ENCODE measurements around the gene CASZ1.

DNA sequence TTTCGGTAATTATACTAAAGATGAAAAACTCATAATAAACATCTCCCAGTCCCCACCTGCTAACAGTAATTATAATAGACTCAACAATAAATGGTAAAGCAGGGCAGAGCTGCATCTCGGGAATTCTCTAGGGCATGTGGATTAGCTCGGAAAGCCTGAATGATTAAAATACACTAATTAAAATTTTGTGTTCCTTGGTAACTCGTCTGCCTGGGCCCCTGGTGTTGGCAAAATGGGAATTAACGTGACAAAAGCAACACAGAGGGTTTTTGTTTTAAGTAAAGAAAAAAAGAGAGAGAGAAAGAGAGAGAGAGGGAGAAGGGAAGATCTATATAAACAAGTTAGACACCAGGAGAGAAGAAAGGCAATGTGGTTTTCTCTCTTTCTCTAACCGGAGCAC is 62.1 kb downstream of the CASZ1 start:
- TF ChIP-seq, protein P1, sequence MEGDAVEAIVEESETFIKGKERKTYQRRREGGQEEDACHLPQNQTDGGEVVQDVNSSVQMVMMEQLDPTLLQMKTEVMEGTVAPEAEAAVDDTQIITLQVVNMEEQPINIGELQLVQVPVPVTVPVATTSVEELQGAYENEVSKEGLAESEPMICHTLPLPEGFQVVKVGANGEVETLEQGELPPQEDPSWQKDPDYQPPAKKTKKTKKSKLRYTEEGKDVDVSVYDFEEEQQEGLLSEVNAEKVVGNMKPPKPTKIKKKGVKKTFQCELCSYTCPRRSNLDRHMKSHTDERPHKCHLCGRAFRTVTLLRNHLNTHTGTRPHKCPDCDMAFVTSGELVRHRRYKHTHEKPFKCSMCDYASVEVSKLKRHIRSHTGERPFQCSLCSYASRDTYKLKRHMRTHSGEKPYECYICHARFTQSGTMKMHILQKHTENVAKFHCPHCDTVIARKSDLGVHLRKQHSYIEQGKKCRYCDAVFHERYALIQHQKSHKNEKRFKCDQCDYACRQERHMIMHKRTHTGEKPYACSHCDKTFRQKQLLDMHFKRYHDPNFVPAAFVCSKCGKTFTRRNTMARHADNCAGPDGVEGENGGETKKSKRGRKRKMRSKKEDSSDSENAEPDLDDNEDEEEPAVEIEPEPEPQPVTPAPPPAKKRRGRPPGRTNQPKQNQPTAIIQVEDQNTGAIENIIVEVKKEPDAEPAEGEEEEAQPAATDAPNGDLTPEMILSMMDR (IDR thresholded peaks at IDR 0.05): no peak
- no peak for TF ChIP-seq POLR2A (IDR thresholded peaks at IDR 0.05)

Data from thyroid gland (tissue), 4 donors.